GM21529 (cell line): Measurements from ENCODE around the gene NPAS1.
"Not testable (repeated sequence)": the region's sequence is repeated elsewhere in the genome, so short reads cannot be mapped to it uniquely, and the experiment has no call there.

ENCODE experiments used
- ATAC-seq: cut with Tn5 transposase; IDR thresholded peaks from one replicate; pipeline ENCODE4 v1.9.1; 2021; ENCODE audit not compliant: unreplicated experiment

The NPAS1 gene

GRCh38 chr19:47074621-47075020, 55.0 kb downstream of the NPAS1 start:
- ATAC-seq: no peak

GRCh38 chr19:47075179-47075810, 55.7 kb downstream of the NPAS1 start:
- no peak for ATAC-seq

GRCh38 chr19:47075941-47076340, 56.3 kb downstream of the NPAS1 start:
- ATAC-seq: no peak

- not testable (repeated sequence) for ATAC-seq
These were observed 58.7 kb downstream of the NPAS1 start for GRCh38 chr19:47078351-47078750.

GRCh38 chr19:47081095-47081494, 61.5 kb downstream of the NPAS1 start:
- no peak for ATAC-seq

GRCh38 chr19:47082493-47082892, 62.9 kb downstream of the NPAS1 start:
- no peak for ATAC-seq

- no peak for ATAC-seq
These were observed 65.3 kb downstream of the NPAS1 start for GRCh38 chr19:47084879-47085439.

GRCh38 chr19:47086280-47086679, 66.6 kb downstream of the NPAS1 start:
- ATAC-seq: no peak

GRCh38 chr19:47089767-47090350, 70.2 kb downstream of the NPAS1 start:
- ATAC-seq: no peak

- ATAC-seq: no peak
These were observed 73.6 kb downstream of the NPAS1 start for GRCh38 chr19:47093254-47093653.

- ATAC-seq: no peak
These were observed 74.2 kb downstream of the NPAS1 start for GRCh38 chr19:47093841-47094240.

GRCh38 chr19:47094557-47095475, 75.2 kb downstream of the NPAS1 start:
- no peak for ATAC-seq
